ENCODE measurements around the gene SUCLA2. TPM values are rescaled to one million over a fixed set of nuclear protein-coding genes. Genes with fewer than 3 reads are reported as not detected.

The SUCLA2 gene
- total and polyA plus RNA-seq, 10 of the 15 experiments (the other 5 are each of a cell fraction or from before 2014, with no cell fraction given) = 27.5 to 83.4 (median 42.8) TPM

DNA sequence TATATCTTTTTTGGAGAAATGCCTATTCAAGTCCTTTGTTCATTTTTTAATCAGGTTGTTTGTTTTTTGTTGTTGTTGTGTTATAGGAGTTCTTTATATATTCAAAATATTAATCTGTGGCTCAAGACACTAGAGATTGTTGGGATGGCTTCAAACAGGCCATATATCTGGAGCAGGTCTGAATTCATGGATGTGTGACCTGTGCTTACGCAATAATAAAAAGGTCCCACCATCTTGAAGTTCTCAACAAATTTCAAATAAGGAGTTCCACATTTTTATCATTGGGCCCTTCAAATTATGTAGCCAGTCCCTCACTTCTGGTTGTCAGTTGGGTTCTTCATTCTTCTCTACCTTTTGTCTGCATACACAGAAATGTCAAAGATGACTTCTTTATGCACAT, 18.7 kb upstream of the SUCLA2 start:
- H3K4me3 ChIP-seq = no peak overlapping the region
- FAIRE-seq (no peak), DNase-seq (ENCODE audit: low read depth, low spot score) (no peak), ATAC-seq (no peak)
- H3K27me3 ChIP-seq (replicated peaks in 1 of 2; ENCODE audit: control insufficient read depth in 2 of 2, insufficient read depth in 2 of 2, low read length in 1 of 2) = no peaks in the 10 kb centered on the region
- TF ChIP-seq RAD21 (IDR thresholded peaks at IDR 0.05; ENCODE audit: insufficient read depth, low read depth, low read length) (no peak), KAT2A (conservative IDR thresholded peaks at IDR 0.05; ENCODE audit: control insufficient read depth, low read depth, low read length) (no peak), USF2 (IDR thresholded peaks at IDR 0.05; ENCODE audit: borderline replicate concordance, low read depth, low read length) (no peak)
- TF ChIP-seq, protein P1, sequence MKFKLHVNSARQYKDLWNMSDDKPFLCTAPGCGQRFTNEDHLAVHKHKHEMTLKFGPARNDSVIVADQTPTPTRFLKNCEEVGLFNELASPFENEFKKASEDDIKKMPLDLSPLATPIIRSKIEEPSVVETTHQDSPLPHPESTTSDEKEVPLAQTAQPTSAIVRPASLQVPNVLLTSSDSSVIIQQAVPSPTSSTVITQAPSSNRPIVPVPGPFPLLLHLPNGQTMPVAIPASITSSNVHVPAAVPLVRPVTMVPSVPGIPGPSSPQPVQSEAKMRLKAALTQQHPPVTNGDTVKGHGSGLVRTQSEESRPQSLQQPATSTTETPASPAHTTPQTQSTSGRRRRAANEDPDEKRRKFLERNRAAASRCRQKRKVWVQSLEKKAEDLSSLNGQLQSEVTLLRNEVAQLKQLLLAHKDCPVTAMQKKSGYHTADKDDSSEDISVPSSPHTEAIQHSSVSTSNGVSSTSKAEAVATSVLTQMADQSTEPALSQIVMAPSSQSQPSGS (IDR thresholded peaks at IDR 0.05; ENCODE audit: low read length) = no peak
- SMC1A ChIA-PET (ENCODE audit: uncharacterized antibody, unreplicated experiment) = interaction anchor here (0.7 kb wide), 1 partner anchor 76 kb away, joined by 3 read pairs; no protein-coding TSS in a partner anchor
- no peak overlapping the region for H3K4me2 ChIP-seq (ENCODE audit: control insufficient read depth, insufficient read depth)
- H3K9me3 ChIP-seq (replicated peaks; ENCODE audit: control insufficient read depth, insufficient read depth, low read length) = no peaks in the 10 kb centered on the region
- in situ Hi-C loops (cut with MboI) = no loop called here
- no peaks in the 10 kb centered on the region for H3K4me1 ChIP-seq (ENCODE audit: control insufficient read depth, insufficient read depth, low read length)
- POLR2A ChIA-PET = no interaction called here
- no TSS peak for BruUV-seq (replicated peaks)
- H3K36me3 ChIP-seq (ENCODE audit: control insufficient read depth in 2 of 2, insufficient read depth in 2 of 2, low read length in 1 of 2) = no peaks in the 10 kb centered on the region
- H4K20me1 ChIP-seq (ENCODE audit: control insufficient read depth, insufficient read depth) = no peaks in the 10 kb centered on the region
- H3K79me2 ChIP-seq (ENCODE audit: control insufficient read depth, insufficient read depth, low read length) = no peaks in the 10 kb centered on the region
- RAD21 ChIA-PET (ENCODE audit: unreplicated experiment) = no interaction called here
- H3K9ac ChIP-seq (ENCODE audit: control insufficient read depth, insufficient read depth, low read length) = no peak overlapping the region
- H3K27ac ChIP-seq (ENCODE audit: control insufficient read depth, insufficient read depth) = no peak overlapping the region
- CTCF ChIA-PET = no interaction called here
- 100% methylated on average over 1 of the region's 1 CpG for WGBS (ENCODE audit: insufficient coverage, insufficient replicate concordance, low lambda C conversion rate, missing lambda C conversion rate)
- intact Hi-C loops (cut with micrococcal nuclease; ENCODE audit: unreplicated experiment) = no loop called here
- H2AFZ ChIP-seq (ENCODE audit: control insufficient read depth, low read depth, low read length) = no peak overlapping the region

GRCh38 chr13:48018637-48019036, 17.6 kb upstream of the SUCLA2 start:
- no peak for ATAC-seq
- no peak for TF ChIP-seq NR2F1 (conservative IDR thresholded peaks at IDR 0.05)
- no peak for TF ChIP-seq ELK1 (IDR thresholded peaks at IDR 0.05; ENCODE audit: low read depth, low read length)
- no peak for TF ChIP-seq YBX1 (IDR thresholded peaks at IDR 0.05)
- TF ChIP-seq HDAC2 (IDR thresholded peaks at IDR 0.05) = no peak
- no peak for TF ChIP-seq FOS (IDR thresholded peaks at IDR 0.05; ENCODE audit: borderline replicate concordance, extremely low read depth, insufficient read length)
- TF ChIP-seq, protein P2, sequence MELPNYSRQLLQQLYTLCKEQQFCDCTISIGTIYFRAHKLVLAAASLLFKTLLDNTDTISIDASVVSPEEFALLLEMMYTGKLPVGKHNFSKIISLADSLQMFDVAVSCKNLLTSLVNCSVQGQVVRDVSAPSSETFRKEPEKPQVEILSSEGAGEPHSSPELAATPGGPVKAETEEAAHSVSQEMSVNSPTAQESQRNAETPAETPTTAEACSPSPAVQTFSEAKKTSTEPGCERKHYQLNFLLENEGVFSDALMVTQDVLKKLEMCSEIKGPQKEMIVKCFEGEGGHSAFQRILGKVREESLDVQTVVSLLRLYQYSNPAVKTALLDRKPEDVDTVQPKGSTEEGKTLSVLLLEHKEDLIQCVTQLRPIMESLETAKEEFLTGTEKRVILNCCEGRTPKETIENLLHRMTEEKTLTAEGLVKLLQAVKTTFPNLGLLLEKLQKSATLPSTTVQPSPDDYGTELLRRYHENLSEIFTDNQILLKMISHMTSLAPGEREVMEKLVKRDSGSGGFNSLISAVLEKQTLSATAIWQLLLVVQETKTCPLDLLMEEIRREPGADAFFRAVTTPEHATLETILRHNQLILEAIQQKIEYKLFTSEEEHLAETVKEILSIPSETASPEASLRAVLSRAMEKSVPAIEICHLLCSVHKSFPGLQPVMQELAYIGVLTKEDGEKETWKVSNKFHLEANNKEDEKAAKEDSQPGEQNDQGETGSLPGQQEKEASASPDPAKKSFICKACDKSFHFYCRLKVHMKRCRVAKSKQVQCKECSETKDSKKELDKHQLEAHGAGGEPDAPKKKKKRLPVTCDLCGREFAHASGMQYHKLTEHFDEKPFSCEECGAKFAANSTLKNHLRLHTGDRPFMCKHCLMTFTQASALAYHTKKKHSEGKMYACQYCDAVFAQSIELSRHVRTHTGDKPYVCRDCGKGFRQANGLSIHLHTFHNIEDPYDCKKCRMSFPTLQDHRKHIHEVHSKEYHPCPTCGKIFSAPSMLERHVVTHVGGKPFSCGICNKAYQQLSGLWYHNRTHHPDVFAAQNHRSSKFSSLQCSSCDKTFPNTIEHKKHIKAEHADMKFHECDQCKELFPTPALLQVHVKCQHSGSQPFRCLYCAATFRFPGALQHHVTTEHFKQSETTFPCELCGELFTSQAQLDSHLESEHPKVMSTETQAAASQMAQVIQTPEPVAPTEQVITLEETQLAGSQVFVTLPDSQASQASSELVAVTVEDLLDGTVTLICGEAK (IDR thresholded peaks at IDR 0.05; ENCODE audit: borderline replicate concordance) = no peak
- no peak for TF ChIP-seq CBX3 (IDR thresholded peaks at IDR 0.05; ENCODE audit: borderline replicate concordance, low read depth)

More at GRCh38 chr13:48018637-48019036, 17.6 kb upstream of the SUCLA2 start:
- Histone ChIP-seq H3K4me1 (ENCODE audit: control insufficient read depth, insufficient read depth, low read length) (no peaks in the 10 kb centered on the region), H2AFZ (ENCODE audit: control insufficient read depth, low read depth, low read length) (no peak overlapping the region), H3K4me2 (ENCODE audit: control insufficient read depth, insufficient read depth) (no peak overlapping the region), H3K36me3 (ENCODE audit: control insufficient read depth in 2 of 2, insufficient read depth in 2 of 2, low read length in 1 of 2) (no peaks in the 10 kb centered on the region), H3K9me3 (replicated peaks; ENCODE audit: control insufficient read depth, insufficient read depth, low read length) (no peaks in the 10 kb centered on the region), H3K27me3 (replicated peaks in 1 of 2; ENCODE audit: control insufficient read depth in 2 of 2, insufficient read depth in 2 of 2, low read length in 1 of 2) (no peaks in the 10 kb centered on the region), H3K79me2 (ENCODE audit: control insufficient read depth, insufficient read depth, low read length) (no peaks in the 10 kb centered on the region), H3K27ac (ENCODE audit: control insufficient read depth, insufficient read depth) (no peak overlapping the region), H3K9ac (ENCODE audit: control insufficient read depth, insufficient read depth, low read length) (no peak overlapping the region), H4K20me1 (ENCODE audit: control insufficient read depth, insufficient read depth) (no peaks in the 10 kb centered on the region), H3K4me3 (no peak overlapping the region)
- ChIA-PET SMC1A (ENCODE audit: uncharacterized antibody, unreplicated experiment) (interaction anchor here (0.9 kb wide), 1 partner anchor 49 kb away, joined by 3 read pairs; no protein-coding TSS in a partner anchor), CTCF (interaction anchor here (0.7 kb wide), 1 partner anchor 19 kb away, joined by 3 read pairs; no protein-coding TSS in a partner anchor), POLR2A (no interaction called here), RAD21 (ENCODE audit: unreplicated experiment) (no interaction called here)
- BruUV-seq (replicated peaks) = no TSS peak
- DNase-seq (ENCODE audit: low read depth, low spot score) (no peak), FAIRE-seq (no peak)
- intact Hi-C loops (cut with micrococcal nuclease; ENCODE audit: unreplicated experiment) (no loop called here), in situ Hi-C loops (cut with MboI) (no loop called here)
- WGBS (ENCODE audit: insufficient coverage, insufficient replicate concordance, low lambda C conversion rate, missing lambda C conversion rate) = 62% methylated on average over 2 of the region's 2 CpGs

Measured in GM12878 (cell line).